Fibroblast of lung (primary cell): ENCODE measurements around the gene ASTN1.

Experiments used
- CTCF ChIP-seq, 2 donors: IDR thresholded peaks in 1 of 2; conservative IDR thresholded peaks in 1 of 2; 1 replicate in 1 of 2; 2 replicates in 1 of 2; pipeline ENCODE4 v1.5.1; 2011 to 2012; ENCODE audit warnings: low read length in 2 of 2, control low read depth in 1 of 2, inconsistent platforms in 1 of 2, low read depth in 1 of 2, mild to moderate bottlenecking in 1 of 2
- EZH2 ChIP-seq: IDR thresholded peaks from 2 replicates; pipeline ENCODE4 v1.5.1; 2012; ENCODE audit warnings: low read length, control low read depth, mild to moderate bottlenecking; ENCODE audit errors: missing control alignments

- TF ChIP-seq EZH2, result no peak
- no peak for TF ChIP-seq CTCF (conservative IDR thresholded peaks at IDR 0.05 in 1 of 2, IDR thresholded peaks at IDR 0.05 in 1 of 2; ENCODE audit: low read depth in 1 of 2, low read length in 2 of 2)
These were observed 141.3 kb downstream of the ASTN1 start for GRCh38 chr1:177023249-177023648.
